GM18951 (cell line): ENCODE data around the gene BACH2.
"Not testable (repeated sequence)": the region's sequence is repeated elsewhere in the genome, so short reads cannot be mapped to it uniquely, and the experiment has no call there.

Experiments used
- POLR2A ChIP-seq: IDR thresholded peaks from 4 replicates; pipeline ENCODE4 v1.6.1; 2011; ENCODE audit warnings: mild to moderate bottlenecking; ENCODE audit not compliant: insufficient read length, insufficient read depth; ENCODE audit errors: extremely low read depth
- in situ Hi-C: fragments of 300-500 bp; cut with MboI; formaldehyde crosslinking; loops from one replicate; pipeline ENCODE4 v1.12.0; 2022; ENCODE audit warnings: low sequenced_read_pairs, mixed read lengths, inconsistent platforms; ENCODE audit not compliant: unreplicated experiment

BACH2 gene

DNA sequence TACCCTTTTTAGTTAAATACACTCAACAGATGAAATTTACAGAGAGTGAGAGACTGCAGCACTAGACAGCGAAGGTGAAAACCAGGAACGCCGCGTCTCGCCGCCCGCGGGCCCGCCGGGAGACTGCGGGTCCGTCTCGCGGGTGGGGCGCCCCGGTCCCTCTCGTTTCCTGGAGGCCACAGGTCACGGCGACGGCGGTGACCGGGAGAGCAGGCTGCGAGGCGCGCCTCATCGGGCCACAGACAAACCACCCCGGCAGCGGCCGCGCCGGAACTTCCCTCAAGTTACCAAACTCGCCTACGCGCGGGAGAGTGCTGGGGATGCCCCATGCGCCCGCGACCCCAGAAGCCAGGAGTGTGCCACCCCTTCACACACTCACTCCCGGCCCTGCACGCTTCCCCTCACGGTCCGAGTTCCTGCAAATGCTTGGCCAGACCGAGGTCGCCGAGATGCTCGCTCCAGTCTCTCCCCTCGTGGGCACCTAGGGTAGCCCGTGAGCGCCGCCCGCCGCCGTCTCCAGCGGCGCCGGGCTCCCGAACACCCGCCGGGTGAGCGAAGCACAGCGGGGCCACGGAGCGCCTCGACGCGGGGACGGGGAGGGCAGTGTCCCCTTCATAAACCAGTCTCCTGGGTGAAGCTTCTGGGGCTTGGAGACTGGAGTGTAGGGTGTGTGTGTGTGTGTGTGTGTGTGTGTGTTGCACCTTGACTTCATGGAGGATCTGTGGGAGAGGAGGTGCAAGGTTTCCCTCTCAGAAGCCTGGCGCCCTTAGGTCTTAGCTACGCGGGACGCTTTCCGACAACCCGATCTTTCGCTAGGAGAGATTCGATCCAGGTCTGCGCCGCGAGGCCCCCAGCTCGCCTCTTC is 1.4 kb downstream of the BACH2 start:
- TF ChIP-seq POLR2A: no peak
- in situ Hi-C loops: loop anchor here (10.0 kb wide), 1 partner anchor 180 kb away; no protein-coding TSS in a partner anchor

DNA sequence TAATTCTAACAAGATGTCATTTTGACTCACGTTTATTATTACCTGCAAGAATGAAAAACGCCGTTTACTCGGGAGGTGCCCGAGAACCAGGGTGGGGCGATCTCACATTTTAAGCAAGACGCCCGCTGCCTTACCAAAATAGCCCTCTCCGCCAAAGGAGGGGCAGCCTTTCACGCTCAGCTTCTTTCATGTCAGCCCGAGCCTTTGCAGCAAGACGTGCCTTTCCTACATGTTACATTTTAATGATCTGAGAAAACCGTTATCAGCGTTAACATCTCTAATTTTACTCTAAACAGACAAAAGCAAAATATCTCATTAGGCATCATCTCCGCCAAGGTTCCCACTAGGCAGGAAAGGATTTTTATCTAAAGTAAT is 2.0 kb downstream of the BACH2 start:
- no peak for TF ChIP-seq POLR2A
- in situ Hi-C loops: loop anchor here (10.0 kb wide), 1 partner anchor 180 kb away; no protein-coding TSS in a partner anchor

DNA sequence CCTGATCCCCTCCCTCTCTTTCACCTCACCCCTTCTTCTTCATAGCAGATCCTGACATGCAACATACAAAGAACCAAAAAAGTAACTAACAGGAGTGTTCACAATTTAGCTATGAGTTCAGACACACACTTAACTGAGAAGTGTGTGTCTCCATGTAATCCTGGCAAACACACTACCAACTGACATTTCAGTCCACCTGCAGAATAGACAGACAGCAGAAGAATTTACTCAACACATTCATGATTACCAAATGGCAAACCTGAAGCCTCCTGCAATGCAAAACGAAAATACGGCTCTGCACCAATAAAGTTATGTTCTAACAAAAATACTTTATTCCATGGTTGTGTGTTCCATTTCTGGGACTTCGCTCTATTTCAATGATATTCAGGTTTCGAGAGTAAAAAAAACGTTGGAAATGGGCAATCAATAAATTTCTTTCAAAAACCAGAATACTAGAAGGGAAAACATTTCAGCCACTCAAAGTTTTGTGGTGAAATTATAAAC is 2.6 kb downstream of the BACH2 start:
- no peak for TF ChIP-seq POLR2A
- in situ Hi-C loops: loop anchor here (10.0 kb wide), 1 partner anchor 181 kb away; no protein-coding TSS in a partner anchor

DNA sequence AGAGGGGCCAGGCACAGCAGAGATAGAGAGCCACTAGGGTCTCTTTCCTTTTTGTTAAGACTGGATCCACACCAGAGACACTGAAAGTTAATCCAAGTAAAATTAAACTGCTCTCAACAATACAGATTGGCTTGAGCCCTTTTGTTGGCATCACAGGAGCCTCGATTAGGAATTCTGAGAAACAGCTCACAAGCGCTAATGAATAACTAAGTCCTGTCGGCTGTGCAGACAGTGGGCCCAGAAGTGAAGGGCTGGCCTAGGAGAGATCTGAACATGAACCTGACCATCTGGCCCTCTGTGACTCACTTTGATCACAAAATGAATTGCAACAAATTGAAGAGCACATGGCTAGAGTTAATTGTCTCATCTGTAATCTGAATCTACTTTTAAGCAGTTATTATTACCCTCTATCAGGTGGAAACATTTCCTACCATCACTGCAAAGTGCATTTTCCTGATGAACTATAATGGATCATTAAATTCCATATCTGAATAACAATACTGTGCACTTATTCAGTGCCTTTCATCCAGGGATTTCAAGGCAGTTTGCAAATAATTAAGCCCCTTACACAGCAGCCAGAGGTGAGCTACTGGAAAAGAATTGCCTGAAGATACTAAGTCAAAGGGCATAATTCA is 3.2 kb downstream of the BACH2 start:
- TF ChIP-seq POLR2A: no peak

DNA sequence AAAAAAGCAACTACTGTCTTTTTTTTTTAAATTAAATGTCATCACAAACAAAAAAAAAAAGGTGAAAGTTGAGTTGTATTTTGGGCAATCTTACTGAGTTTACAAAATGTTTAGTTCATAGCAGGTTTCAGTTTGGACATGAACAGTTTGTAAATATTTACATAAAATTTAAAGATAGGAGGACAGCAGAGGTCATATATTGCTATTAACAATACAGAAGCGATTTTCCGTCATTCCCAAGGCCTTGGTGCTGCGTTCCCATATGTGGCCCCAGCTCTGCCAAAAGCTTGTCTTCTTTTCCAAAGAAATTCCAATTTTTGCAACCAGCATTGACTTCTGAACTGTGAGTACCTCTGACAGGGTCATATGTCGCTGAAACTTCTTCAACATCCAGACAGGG is 5.1 kb downstream of the BACH2 start:
- TF ChIP-seq POLR2A: no peak
- in situ Hi-C loops: loop anchor here (10.0 kb wide), 1 partner anchor 183 kb away; no protein-coding TSS in a partner anchor

More for the DNA sequence above, 3.2 kb downstream of the BACH2 start:
- in situ Hi-C loops: loop anchor here (10.0 kb wide), 1 partner anchor 181 kb away; no protein-coding TSS in a partner anchor

DNA sequence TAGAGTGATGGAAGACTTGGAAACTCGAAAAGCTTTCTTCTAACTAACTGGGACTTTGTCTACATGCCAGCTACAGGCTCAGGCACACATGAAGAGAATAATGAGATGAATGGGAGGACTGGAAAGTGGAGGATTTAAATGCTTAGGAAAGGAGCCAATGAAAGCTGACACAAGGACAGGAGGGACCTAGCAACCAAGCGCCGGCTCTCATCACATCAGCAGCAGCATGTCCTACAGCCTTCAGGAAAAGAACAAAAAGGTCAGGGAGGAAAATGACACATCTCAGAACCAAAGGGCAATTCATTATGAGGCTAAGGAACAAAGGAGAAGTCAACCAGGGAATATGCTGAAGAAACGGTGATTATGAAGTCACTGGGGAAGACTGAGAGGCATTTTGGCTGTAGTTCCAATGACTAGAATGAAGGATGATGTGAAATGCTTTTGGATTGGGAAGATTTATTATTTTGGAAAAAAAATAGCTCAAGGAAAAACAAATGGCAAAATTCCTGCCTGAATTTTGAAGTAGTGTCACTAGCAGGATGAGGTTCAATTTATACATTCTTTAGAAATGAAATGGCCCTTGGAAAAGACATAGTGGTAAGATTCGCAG is 5.7 kb downstream of the BACH2 start:
- in situ Hi-C loops: loop anchor here (10.0 kb wide), 1 partner anchor 184 kb away; no protein-coding TSS in a partner anchor
- TF ChIP-seq POLR2A: no peak

DNA sequence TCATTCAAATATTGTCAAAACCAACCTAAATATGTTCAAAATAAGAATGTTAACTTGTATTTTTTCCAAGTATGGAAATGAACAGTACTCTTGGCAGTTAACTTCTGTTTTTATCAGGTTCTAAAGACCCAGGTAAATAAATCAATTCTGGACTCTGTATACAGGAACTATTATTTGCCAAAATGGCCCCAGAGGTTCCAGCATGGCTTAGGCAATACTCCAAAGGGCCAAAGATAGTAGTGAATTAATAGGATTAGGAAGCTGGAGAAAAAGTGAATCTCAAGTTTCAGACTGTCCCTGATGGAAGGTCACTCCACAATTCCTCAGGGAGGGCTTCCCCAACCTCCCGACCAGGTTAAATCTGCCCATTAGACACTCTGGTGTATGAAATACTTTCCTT is 6.7 kb downstream of the BACH2 start:
- no peak for TF ChIP-seq POLR2A
- in situ Hi-C loops: loop anchor here (10.0 kb wide), 1 partner anchor 185 kb away; no protein-coding TSS in a partner anchor

DNA sequence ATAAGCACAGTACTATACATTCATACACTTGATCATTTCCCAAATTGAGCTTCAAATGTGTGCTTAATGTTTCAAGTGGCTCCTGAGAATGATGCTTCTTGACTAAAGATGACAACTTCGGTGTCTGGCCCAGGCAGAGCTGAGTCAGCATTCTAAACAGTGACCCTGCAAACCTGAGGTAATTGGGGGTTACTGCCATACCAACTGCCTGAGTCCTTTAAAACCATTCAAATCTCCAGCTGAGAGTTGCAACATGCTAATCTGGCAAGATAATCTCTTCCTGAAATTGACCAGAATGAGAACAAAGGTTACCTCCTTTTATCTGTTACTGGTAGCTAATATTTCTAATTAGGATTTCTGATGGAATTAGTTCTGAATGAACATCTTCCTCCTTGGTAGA is 8.2 kb downstream of the BACH2 start:
- no peak for TF ChIP-seq POLR2A
- in situ Hi-C loops: no loop called here

DNA sequence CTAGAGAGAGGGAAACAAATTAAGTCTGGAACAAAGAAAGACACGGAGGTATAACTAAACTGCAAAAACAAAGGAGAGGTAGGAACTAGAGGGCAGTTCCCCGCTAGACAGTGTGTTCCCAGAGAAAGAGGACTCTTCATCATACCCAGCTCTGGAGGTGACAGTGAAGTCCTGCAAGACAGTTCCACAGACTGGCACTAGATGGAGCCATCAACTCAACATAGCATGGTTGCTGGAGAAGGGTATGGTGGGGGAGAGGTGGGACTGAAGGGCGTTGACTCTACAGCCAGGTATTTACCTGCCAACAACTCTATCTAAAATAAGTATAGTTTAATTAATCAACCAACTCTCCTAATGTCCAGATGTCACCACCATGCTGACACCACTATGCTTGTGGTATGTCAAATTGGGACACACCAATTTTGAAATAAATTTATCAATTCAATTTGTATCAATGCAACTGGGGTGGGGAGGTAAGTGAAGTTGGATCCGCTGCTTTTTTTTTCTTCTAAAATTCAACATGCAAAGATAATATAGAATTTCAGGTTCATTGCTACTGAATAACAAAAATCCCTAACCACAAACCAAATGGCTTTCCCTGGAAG is 9.7 kb downstream of the BACH2 start:
- TF ChIP-seq POLR2A: no peak
- in situ Hi-C loops: no loop called here

DNA sequence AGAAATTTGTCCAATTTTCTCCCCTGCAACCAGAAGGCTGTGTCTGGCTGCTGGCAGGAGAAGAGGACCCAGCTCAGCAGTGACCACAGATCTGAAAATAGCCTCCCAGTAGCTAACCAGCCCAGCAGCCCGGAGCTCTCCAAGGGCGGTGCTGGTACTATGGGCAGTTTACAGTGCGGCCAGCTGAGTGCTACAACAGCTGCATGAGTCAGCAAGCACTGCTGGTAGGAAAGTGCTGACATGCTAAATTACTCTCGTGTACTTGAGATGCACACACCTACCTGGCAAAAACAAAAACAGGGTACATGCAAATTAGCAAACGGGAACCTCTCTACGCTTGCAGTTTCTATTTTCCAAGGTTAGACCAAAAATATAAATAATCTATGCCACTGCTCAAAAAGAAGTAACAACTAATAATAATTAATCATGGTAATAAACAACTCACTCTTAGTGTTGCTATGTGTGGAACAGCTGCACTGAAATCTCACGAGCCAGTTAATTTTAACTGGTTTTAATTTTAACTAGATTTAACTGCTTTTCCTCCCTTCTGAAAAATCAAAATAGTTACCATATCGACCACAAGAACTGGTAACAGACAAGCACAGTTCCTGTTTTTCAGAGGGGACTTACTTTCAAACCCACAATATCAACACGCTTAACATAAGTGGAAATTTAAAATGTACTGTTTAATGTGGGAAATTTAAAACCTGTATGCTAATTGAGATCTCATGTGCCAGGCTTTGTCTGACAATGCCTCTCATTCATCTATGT is 10.8 kb downstream of the BACH2 start:
- in situ Hi-C loops: no loop called here
- no peak for TF ChIP-seq POLR2A

DNA sequence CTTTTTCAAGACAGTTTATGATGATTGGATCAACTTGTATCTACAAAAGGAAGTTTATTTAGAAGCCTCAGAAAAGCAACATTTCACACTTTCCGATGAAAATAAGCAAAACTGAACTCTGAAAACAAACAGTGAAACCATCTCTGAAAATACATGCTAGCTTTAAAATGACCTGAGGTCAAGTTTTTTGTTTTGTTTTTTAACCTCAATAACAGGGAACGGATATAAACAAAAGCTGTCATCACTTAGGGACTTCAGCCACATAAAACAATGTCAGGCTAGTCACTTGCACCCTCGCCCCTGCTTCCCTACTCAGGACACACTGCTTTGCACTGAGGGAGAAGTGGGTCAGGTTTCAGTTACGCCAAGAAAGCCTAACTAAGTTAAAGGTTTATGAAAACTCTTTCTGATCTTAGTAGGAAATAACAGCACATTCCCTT is 11.6 kb downstream of the BACH2 start:
- in situ Hi-C loops: no loop called here
- TF ChIP-seq POLR2A: no peak

DNA sequence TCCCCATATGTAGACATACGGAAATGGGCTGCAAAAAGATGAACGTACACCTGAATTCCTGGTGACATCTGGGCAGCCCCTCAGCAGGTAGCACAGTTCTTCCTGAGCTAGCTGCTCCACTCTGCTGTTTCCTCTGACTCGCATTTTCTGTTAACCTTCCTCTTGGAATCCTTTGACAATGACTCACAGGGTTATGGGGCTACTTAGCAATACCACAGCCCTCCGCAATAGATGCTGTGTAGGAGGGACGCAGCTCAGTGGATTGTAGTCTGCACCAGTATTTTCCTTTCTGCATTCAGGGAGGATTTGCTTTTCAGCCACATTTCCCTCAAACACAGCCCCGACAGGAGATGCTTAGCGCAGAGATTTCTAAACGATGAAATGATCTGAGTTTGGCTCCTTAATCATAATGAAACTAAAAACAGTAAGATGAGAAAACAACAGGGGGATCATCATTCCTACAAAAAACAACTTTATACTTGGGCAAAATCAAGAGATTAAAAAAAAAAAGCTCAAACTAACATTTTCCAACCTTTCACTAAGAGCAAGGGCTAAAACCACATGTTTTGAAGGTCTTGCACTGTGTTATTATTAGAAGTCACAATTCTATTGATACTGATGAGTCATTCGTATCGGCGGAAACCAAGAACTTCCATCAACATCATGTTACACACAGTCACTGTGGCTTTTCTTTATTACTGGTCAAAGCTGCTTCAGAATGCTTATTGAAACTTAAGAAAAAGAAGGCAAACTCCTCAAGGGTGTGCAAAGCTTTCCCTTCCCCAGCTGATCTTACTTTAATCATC is 12.2 kb downstream of the BACH2 start:
- in situ Hi-C loops: no loop called here
- TF ChIP-seq POLR2A: no peak

DNA sequence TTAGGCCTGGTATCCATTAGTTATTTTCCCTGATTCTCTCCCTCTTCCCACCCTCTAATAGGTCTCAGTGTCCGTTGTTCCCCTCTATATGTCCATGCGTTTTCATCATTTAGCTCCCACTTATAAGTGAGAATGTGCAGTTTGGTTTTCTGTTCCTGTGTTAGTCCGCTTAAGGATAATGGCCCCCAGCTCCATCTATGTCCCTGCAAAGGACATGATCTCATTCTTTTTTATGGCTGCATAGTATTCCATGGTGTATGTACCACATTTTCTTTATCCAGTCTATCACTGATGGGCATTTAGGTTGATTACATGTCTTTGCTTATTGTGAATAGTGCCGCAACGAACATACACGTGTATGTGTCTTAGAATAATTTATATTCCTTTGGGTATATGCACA is 14.4 kb downstream of the BACH2 start:
- in situ Hi-C loops: not testable (repeated sequence)
